Chondrocyte (in vitro differentiated cells): ENCODE data around the gene SEPTIN12. TPM values are rescaled to one million over a fixed set of nuclear protein-coding genes. Genes with fewer than 3 reads are reported as not detected.
A peak's percentile ranks its signal among the peaks of the same experiment; 100 is the strongest.

Experiments used
- DNase-seq: peaks from one replicate; pipeline ENCODE4 v3.0.0; 2021; ENCODE audit warnings: mixed read lengths, low spot score
- H3K27ac Mint-ChIP-seq: one replicate; pipeline ENCODE4 v1.8.0; 2021; ENCODE audit warnings: mild to moderate bottlenecking, moderate library complexity, mixed read lengths; ENCODE audit not compliant: unreplicated experiment
- H3K27me3 Mint-ChIP-seq: 2 replicates; pipeline ENCODE4 v1.8.0; 2021; ENCODE audit warnings: low read depth, mixed read lengths
- H3K36me3 Mint-ChIP-seq: 2 replicates; pipeline ENCODE4 v1.8.0; 2021; ENCODE audit warnings: low read depth, mixed read lengths
- H3K4me1 Mint-ChIP-seq: 2 replicates; pipeline ENCODE4 v1.8.0; 2021; ENCODE audit warnings: low read depth, mild to moderate bottlenecking, mixed read lengths
- H3K4me3 Mint-ChIP-seq: one replicate; pipeline ENCODE4 v1.8.0; 2021; ENCODE audit warnings: mild to moderate bottlenecking, moderate library complexity, mixed read lengths; ENCODE audit not compliant: unreplicated experiment
- H3K9me3 Mint-ChIP-seq: 2 replicates; pipeline ENCODE4 v1.8.0; 2021; ENCODE audit warnings: low read depth, mixed read lengths
- total RNA-seq: library from RNA; stranded (reverse); gene quantifications from 3 replicates; pipeline ENCODE4 v1.2.1, GENCODE V29; 2021
- TF ChIP-seq, protein P1 (sequence below): fragments of 200-600 bp; sonication (generic); IDR thresholded peaks from 2 replicates; pipeline ENCODE4 v1.5.0; 2021; ENCODE audit warnings: antibody characterized with exemption, mild to moderate bottlenecking, moderate library complexity

The SEPTIN12 gene
- total RNA-seq, 1 donor from 2014 or later = not detected

DNA sequence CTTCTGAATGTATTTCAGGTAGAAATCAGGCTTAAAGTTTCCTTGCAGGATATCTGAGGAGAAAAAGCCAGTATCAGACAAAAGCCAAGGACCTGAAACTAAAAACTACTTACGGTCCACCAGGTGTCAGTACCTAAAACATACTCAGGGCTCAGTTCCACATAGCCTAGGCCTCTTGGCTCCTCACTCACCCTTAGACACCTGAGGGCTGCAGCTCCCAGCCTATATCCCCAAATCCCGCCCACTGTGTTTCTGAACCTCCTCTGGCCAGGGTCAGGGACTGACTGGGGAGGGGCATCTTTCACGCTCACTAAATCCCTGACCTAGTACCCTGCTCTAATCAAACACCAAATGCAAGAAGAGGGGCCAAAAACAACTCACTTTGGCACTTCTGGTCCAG is 23.1 kb upstream of the SEPTIN12 start:
- Mint-ChIP-seq H3K4me3 (no peak overlapping the region), H3K4me1 (no peaks in the 10 kb centered on the region), H3K36me3 (peaks cover 38% of the 10 kb centered on the region), H3K27ac (no peak overlapping the region), H3K9me3 (no peaks in the 10 kb centered on the region), H3K27me3 (no peaks in the 10 kb centered on the region)
- no peak for DNase-seq
- TF ChIP-seq, protein P1, sequence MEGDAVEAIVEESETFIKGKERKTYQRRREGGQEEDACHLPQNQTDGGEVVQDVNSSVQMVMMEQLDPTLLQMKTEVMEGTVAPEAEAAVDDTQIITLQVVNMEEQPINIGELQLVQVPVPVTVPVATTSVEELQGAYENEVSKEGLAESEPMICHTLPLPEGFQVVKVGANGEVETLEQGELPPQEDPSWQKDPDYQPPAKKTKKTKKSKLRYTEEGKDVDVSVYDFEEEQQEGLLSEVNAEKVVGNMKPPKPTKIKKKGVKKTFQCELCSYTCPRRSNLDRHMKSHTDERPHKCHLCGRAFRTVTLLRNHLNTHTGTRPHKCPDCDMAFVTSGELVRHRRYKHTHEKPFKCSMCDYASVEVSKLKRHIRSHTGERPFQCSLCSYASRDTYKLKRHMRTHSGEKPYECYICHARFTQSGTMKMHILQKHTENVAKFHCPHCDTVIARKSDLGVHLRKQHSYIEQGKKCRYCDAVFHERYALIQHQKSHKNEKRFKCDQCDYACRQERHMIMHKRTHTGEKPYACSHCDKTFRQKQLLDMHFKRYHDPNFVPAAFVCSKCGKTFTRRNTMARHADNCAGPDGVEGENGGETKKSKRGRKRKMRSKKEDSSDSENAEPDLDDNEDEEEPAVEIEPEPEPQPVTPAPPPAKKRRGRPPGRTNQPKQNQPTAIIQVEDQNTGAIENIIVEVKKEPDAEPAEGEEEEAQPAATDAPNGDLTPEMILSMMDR = no peak

- Mint-ChIP-seq H3K27ac (no peak overlapping the region), H3K4me3 (no peak overlapping the region), H3K27me3 (no peaks in the 10 kb centered on the region), H3K4me1 (peaks cover 24% of the 10 kb centered on the region), H3K36me3 (peaks cover 15% of the 10 kb centered on the region), H3K9me3 (no peaks in the 10 kb centered on the region)
- DNase-seq = no peak
- TF ChIP-seq, protein P1 = no peak
These were observed 18.1 kb upstream of the SEPTIN12 start for GRCh38 chr16:4806280-4806679.

DNA sequence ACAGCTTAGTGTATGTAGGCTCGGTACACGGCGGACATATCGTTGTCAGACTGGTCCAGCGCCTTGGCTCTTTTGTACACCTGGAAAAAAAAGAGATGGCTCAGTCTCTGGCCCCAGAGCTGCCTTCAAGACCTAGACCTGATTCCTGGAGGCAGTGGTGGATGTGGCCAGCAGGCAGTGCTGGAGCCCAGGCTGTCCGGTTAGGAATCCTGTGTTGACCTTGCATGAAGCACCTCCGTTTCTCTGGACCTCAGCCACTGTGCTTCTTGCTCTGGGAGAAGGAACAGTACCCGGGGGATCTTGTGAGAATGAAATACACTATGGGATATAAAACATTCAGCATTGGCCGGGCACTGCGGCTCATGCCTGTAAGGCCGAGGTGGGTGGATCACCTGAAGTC is 17.1 kb upstream of the SEPTIN12 start:
- TF ChIP-seq, protein P1 = no peak
- no peaks in the 10 kb centered on the region for H3K9me3 Mint-ChIP-seq
- DNase-seq = no peak
- H3K27me3 Mint-ChIP-seq = no peaks in the 10 kb centered on the region
- H3K36me3 Mint-ChIP-seq = peaks cover 15% of the 10 kb centered on the region
- H3K27ac Mint-ChIP-seq = no peak overlapping the region
- no peak overlapping the region for H3K4me3 Mint-ChIP-seq
- H3K4me1 Mint-ChIP-seq = peaks cover 25% of the 10 kb centered on the region

- TF ChIP-seq, protein P1 = no peak
- H3K9me3 Mint-ChIP-seq = no peaks in the 10 kb centered on the region
- no peaks in the 10 kb centered on the region for H3K27me3 Mint-ChIP-seq
- no peak for DNase-seq
- peaks cover 14% of the 10 kb centered on the region for H3K36me3 Mint-ChIP-seq
- peak overlapping the region; percentile 47 for H3K4me3 Mint-ChIP-seq
- peaks cover 25% of the 10 kb centered on the region for H3K4me1 Mint-ChIP-seq
- peak overlapping the region; percentile 92 for H3K27ac Mint-ChIP-seq
These were observed 16.0 kb upstream of the SEPTIN12 start for GRCh38 chr16:4803898-4804762.

DNA sequence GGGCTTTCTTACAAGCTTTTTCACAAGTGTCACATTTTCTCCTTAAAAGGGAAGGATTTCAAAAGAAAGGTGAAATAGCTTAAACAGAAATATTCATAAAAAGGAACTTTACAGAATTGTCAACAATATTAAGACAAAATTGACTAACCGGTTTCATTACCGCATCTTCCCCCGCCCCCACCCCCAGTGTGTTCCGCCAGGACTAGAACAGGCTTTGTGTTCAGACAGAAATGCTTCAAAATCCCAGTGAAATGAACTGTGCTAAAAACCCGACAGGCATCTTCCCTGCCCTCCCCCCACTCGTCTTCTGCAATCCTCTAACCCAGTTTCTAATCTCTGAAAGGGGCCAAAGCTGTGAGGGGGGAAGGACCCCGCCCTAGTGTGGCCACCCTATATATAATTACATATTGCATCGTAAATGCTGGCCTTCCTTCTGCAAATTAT is 15.3 kb upstream of the SEPTIN12 start:
- H3K27me3 Mint-ChIP-seq = no peaks in the 10 kb centered on the region
- DNase-seq = no peak
- peaks cover 12% of the 10 kb centered on the region for H3K36me3 Mint-ChIP-seq
- TF ChIP-seq, protein P1 = no peak
- H3K9me3 Mint-ChIP-seq = no peaks in the 10 kb centered on the region
- H3K4me3 Mint-ChIP-seq = peak overlapping the region; percentile 81
- H3K4me1 Mint-ChIP-seq = peaks cover 25% of the 10 kb centered on the region
- peak overlapping the region; percentile 92 for H3K27ac Mint-ChIP-seq
